Measurements from ENCODE around the gene PXN. TPM values are rescaled to one million over a fixed set of nuclear protein-coding genes. Genes with fewer than 3 reads are reported as not detected.
"Not testable (repeated sequence)": the region's sequence is repeated elsewhere in the genome, so short reads cannot be mapped to it uniquely, and the experiment has no call there.

PXN gene
- total and polyA plus RNA-seq, 8 donors: 27.2 to 129 (median 49.0) TPM

DNA sequence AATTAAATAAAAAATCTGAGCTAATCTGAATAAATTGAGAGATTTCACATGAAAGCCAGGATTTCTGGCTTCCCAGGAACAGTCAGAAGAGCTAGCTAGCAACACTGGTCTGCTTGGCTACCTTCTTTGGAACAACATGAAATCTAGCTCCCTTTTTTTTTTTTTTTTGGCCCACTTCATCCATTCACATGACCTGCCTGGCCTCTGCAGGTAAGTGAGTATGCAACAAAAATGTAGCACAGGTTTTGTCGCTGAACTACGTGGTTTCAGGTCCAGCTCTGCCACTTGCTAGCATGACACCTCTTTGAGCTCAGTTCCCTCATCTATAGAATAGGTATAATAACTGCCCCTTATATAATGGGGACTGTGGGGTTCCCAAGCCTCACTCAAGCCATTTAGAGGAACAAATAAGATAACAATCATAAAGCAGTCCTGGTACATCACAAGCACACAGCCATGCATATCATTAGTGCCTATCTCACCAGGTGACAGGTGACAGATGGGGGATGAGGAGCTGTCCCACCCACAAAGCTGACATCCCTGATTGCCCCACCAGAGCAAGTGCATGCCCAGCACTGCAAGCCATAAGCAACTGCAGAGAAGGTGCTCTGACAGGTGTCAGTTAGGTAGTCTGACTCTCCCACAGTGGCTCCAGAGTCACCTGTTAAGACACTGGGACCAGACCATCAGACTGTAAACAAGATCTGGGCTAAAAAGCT lies 25.6 kb downstream of the PXN start:
- DNase-seq: no peak
- H3K36me3 ChIP-seq: peaks cover 0 to 6% (median 0%) of the 10 kb centered on the region in 4 donors
- TF ChIP-seq POLR2A (IDR thresholded peaks at IDR 0.05) (no peak), EP300 (IDR thresholded peaks at IDR 0.05) (no peak), POLR2AphosphoS5 (IDR thresholded peaks at IDR 0.05) (no peak)
- TF ChIP-seq, protein P1, sequence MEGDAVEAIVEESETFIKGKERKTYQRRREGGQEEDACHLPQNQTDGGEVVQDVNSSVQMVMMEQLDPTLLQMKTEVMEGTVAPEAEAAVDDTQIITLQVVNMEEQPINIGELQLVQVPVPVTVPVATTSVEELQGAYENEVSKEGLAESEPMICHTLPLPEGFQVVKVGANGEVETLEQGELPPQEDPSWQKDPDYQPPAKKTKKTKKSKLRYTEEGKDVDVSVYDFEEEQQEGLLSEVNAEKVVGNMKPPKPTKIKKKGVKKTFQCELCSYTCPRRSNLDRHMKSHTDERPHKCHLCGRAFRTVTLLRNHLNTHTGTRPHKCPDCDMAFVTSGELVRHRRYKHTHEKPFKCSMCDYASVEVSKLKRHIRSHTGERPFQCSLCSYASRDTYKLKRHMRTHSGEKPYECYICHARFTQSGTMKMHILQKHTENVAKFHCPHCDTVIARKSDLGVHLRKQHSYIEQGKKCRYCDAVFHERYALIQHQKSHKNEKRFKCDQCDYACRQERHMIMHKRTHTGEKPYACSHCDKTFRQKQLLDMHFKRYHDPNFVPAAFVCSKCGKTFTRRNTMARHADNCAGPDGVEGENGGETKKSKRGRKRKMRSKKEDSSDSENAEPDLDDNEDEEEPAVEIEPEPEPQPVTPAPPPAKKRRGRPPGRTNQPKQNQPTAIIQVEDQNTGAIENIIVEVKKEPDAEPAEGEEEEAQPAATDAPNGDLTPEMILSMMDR (IDR thresholded peaks at IDR 0.05): no peak
- peak overlapping the region in 1 of 5 donors; percentile 29 for H3K27ac ChIP-seq
- no peaks in the 10 kb centered on the region for H3K9me3 ChIP-seq
- 81 to 93% (median 87%) methylated on average over 2 of the region's 2 CpGs for WGBS, 5 donors
- peaks cover 50 to 95% (median 66%) of the 10 kb centered on the region in 4 donors for H3K4me1 ChIP-seq
- intact Hi-C loops (cut with DNase I; ENCODE audit: low total_unique reads): no loop called here
- H3K4me3 ChIP-seq: no peak overlapping the region
- no peaks in the 10 kb centered on the region for H3K27me3 ChIP-seq

DNA sequence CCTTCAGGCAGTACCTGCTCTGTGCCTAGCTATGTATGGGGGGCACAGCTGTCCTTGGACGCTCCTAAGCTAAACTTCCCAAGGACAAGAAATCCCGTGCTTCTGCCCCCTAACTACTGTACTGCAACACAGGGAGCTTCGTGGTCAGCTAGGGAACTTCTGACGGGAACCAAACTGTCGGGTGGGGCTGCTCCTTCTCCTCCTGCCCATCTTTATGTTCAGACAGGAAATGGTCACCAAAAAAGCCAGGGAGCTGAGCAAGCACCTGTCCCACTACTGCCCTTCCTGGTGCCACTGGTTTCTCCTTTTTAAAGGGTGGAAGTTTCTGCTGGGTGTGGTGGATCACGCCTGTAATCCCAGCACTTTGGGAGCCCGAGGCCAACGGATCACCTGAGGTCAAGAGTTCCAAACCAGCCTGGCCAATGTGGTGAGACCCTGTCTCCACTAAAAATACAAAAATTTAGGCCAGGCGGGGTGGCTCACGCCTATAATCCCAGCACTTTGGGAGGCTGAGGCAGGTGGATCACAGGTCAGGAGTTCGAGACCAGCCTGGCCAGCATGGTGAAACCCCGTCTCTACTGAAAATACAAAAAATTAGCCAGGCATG lies 26.6 kb downstream of the PXN start:
- WGBS, 5 donors: 76 to 85% (median 84%) methylated on average over 12 of the region's 12 CpGs
- no peak for TF ChIP-seq EP300 (IDR thresholded peaks at IDR 0.05)
- TF ChIP-seq, protein P1 (IDR thresholded peaks at IDR 0.05): no peak
- TF ChIP-seq POLR2AphosphoS5 (IDR thresholded peaks at IDR 0.05): no peak
- TF ChIP-seq POLR2A (IDR thresholded peaks at IDR 0.05): no peak
- H3K4me3 ChIP-seq: no peak overlapping the region
- peaks cover 57 to 98% (median 75%) of the 10 kb centered on the region in 4 donors for H3K4me1 ChIP-seq
- DNase-seq: no peak
- H3K9me3 ChIP-seq: no peaks in the 10 kb centered on the region
- intact Hi-C loops (cut with DNase I; ENCODE audit: low total_unique reads): no loop called here
- no peaks in the 10 kb centered on the region for H3K27me3 ChIP-seq
- H3K36me3 ChIP-seq: peaks cover 0 to 6% (median 0%) of the 10 kb centered on the region in 4 donors
- peak overlapping the region in 4 of 5 donors; percentile 68 to 92 (median 80) for H3K27ac ChIP-seq

DNA sequence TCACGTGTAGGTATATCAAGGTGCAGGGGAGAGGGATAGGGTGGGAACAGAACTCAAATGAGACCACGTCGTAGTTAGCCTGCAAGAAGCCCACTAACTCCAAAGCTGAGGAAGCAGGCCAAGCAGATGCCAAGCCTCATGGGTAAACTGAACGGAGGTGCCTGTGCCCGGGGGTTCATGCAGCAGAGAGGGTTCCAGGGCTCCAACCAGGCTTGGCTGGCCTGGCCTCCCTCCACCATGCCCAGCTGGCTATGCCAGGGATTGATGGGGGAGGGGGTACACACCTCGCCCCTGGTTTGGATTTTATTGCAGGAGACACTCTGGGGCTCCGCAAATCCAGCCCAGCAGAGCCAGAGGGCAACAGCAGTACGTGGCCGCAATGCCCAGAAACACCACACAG lies 27.3 kb downstream of the PXN start:
- Histone ChIP-seq H3K4me3 (no peak overlapping the region), H3K9me3 (no peaks in the 10 kb centered on the region), H3K4me1 (peaks cover 63 to 98% (median 82%) of the 10 kb centered on the region in 4 donors), H3K36me3 (peaks cover 0 to 6% (median 0%) of the 10 kb centered on the region in 4 donors), H3K27ac (peak overlapping the region in 4 of 5 donors; percentile 68 to 92 (median 80)), H3K27me3 (no peaks in the 10 kb centered on the region)
- 63 to 85% (median 76%) methylated on average over 9 of the region's 9 CpGs for WGBS, 5 donors
- intact Hi-C loops (cut with DNase I; ENCODE audit: low total_unique reads): no loop called here
- DNase-seq: peak in 1 of 2 donors; percentile 1
- TF ChIP-seq, protein P1 (IDR thresholded peaks at IDR 0.05): no peak
- no peak for TF ChIP-seq EP300 (IDR thresholded peaks at IDR 0.05)

DNA sequence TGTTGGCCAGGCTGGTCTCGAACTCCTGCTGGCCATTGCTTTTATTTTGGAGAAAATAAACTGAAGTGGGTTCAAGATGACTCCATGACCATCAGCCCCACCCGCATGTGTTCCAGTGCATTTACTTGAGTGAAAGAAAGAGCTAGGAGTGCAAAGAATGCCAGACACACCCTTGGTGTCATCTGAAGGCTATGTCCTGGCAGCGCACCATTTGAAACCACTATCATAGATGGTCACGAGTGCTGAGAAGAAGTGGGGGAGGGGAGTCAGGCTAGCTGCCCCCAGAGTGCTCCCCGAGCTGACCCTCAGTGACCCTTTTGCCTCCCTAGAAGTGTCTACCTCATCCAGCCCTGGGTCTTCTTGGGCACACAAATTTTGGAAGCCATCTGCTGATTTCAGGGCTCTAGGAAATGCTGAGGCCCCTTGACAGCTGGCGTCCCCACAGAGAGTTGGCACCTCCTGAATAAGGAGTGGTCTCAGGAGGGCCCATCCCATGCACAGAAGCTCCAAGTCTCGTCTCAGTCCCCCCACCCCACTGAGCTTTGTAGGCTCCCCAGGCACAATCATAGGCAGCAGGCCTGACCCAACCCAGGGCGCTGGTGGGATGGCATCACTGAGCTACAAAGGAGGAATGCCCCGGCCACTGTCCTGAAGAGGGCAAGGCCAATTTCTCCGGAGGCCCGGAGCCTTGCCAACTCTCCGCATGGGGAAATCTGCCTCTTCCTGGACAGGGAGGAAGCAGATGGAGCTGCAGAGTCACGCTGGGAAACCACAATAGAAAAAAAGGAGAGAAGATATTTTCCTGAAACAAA lies 28.0 kb downstream of the PXN start:
- intact Hi-C loops (cut with DNase I; ENCODE audit: low total_unique reads): no loop called here
- WGBS, 5 donors: 55 to 78% (median 72%) methylated on average over 12 to 13 of the region's 13 CpGs
- TF ChIP-seq EP300 (IDR thresholded peaks at IDR 0.05): no peak
- TF ChIP-seq, protein P1 (IDR thresholded peaks at IDR 0.05): no peak
- TF ChIP-seq POLR2AphosphoS5 (IDR thresholded peaks at IDR 0.05): no peak
- no peak for TF ChIP-seq POLR2A (IDR thresholded peaks at IDR 0.05)
- Histone ChIP-seq H3K4me3 (no peak overlapping the region), H3K9me3 (no peaks in the 10 kb centered on the region), H3K27me3 (no peaks in the 10 kb centered on the region), H3K36me3 (peaks cover 0 to 6% (median 0%) of the 10 kb centered on the region in 4 donors), H3K27ac (peak overlapping the region in 4 of 5 donors; percentile 68 to 92 (median 80)), H3K4me1 (peaks cover 70 to 100% (median 86%) of the 10 kb centered on the region in 4 donors)
- peak in 1 of 2 donors; percentile 50 for DNase-seq

DNA sequence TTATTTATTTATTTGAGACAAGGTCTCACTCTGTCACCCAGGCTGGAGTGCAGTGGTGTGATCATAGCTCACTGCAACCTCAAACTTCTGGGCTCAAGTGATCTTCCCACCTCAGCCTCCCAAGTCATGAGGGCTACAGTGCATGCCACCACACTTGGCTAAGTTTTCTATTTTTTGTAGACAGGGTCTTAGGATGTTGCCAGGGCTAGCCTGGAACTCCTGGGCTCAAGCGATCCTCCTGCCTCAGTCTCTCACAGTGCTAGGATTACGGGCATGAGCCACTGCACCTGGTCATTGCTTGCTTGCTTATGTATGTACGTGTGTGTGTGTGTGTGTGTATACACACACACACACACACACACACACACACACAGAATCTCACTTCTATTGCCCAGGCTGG lies 28.7 kb downstream of the PXN start:
- H3K27me3 ChIP-seq; H3K36me3 ChIP-seq; H3K9me3 ChIP-seq; H3K4me3 ChIP-seq; intact Hi-C loops (cut with DNase I; ENCODE audit: low total_unique reads); DNase-seq: not testable (repeated sequence)
- Histone ChIP-seq H3K4me1 (peaks cover 77 to 100% (median 90%) of the 10 kb centered on the region in 4 donors), H3K27ac (peak overlapping the region in 4 of 5 donors; percentile 68 to 92 (median 80))
- 89 to 97% (median 91%) methylated on average over 3 of the region's 3 CpGs for WGBS, 5 donors

Data from stomach (tissue), 9 donors.